HepG2 (cell line): Measurements from ENCODE around the gene CALD1. TPM values are rescaled to one million over a fixed set of nuclear protein-coding genes. Genes with fewer than 3 reads are reported as not detected.

ENCODE experiments used
- AKAP8 ChIP-seq: sonication (generic); formaldehyde crosslinking; IDR thresholded peaks from 2 replicates; pipeline ENCODE4 v1.5.1; 2020; ENCODE audit warnings: mild to moderate bottlenecking, missing genetic modification reagents
- ATF7-NPFF ChIP-seq: sonication (generic); formaldehyde crosslinking; IDR thresholded peaks from 2 replicates; pipeline ENCODE4 v1.8.1; 2023; ENCODE audit warnings: mild to moderate bottlenecking, low read depth, missing genetic modification reagents, moderate library complexity
- HMGA1 ChIP-seq: sonication (generic); formaldehyde crosslinking; conservative IDR thresholded peaks from 2 replicates; pipeline ENCODE4 v1.4.0; 2020; ENCODE audit warnings: missing genetic modification reagents
- IRX3 ChIP-seq: sonication (generic); formaldehyde crosslinking; IDR thresholded peaks from 2 replicates; pipeline ENCODE4 v1.8.1; 2023; ENCODE audit warnings: mild to moderate bottlenecking, low read depth, missing genetic modification reagents, borderline replicate concordance
- JUN ChIP-seq: sonication (generic); formaldehyde crosslinking; IDR thresholded peaks from 2 replicates; pipeline ENCODE4 v1.4.0; 2020; ENCODE audit warnings: mild to moderate bottlenecking, missing genetic modification reagents
- KLF15 ChIP-seq: sonication (generic); formaldehyde crosslinking; IDR thresholded peaks from 2 replicates; pipeline ENCODE4 v1.8.1; 2023; ENCODE audit warnings: borderline replicate concordance, mild to moderate bottlenecking, inconsistent platforms, missing genetic modification reagents, mixed read lengths
- KMT2A ChIP-seq: sonication (generic); formaldehyde crosslinking; IDR thresholded peaks from 2 replicates; pipeline ENCODE4 v1.4.0; 2020; ENCODE audit warnings: missing genetic modification reagents
- MAZ ChIP-seq, 2 experiments: sonication (generic) in 1 of 2; formaldehyde crosslinking in 1 of 2; IDR thresholded peaks; 2 replicates each; pipeline versions ENCODE4 v1.5.0 to v1.6.1; 2012 to 2020; ENCODE audit warnings: low read depth in 2 of 2, mild to moderate bottlenecking in 2 of 2, borderline replicate concordance in 1 of 2, improper control_type of control experiment in 1 of 2, low read length in 1 of 2, missing genetic modification reagents in 1 of 2, moderate library complexity in 1 of 2
- RBAK ChIP-seq: sonication (generic); formaldehyde crosslinking; IDR thresholded peaks from 2 replicates; pipeline ENCODE4 v1.5.1; 2020; ENCODE audit warnings: mild to moderate bottlenecking, missing genetic modification reagents
- SMAD3 ChIP-seq: sonication (generic); formaldehyde crosslinking; IDR thresholded peaks from 2 replicates; pipeline ENCODE4 v1.4.0; 2020; ENCODE audit warnings: missing genetic modification reagents
- ZBTB1 ChIP-seq: sonication (generic); formaldehyde crosslinking; IDR thresholded peaks from 2 replicates; pipeline ENCODE4 v1.4.0; 2020; ENCODE audit warnings: missing genetic modification reagents, borderline replicate concordance
- ZNF207 ChIP-seq: fragments of 450-650 bp; IDR thresholded peaks from 2 replicates; pipeline ENCODE4 v1.6.1; 2016; ENCODE audit warnings: antibody characterized with exemption, borderline replicate concordance
- ZNF264 ChIP-seq: sonication (generic); formaldehyde crosslinking; IDR thresholded peaks from 2 replicates; pipeline ENCODE4 v1.4.0; 2020; ENCODE audit warnings: missing genetic modification reagents
- ZNF652 ChIP-seq: IDR thresholded peaks from 2 replicates; pipeline ENCODE4 v1.6.1; 2016; ENCODE audit warnings: low read depth, borderline replicate concordance
- ZNF879 ChIP-seq: sonication (generic); formaldehyde crosslinking; IDR thresholded peaks from 2 replicates; pipeline ENCODE4 v1.8.1; 2023; ENCODE audit warnings: missing genetic modification reagents
- ZSCAN31 ChIP-seq: sonication (generic); formaldehyde crosslinking; IDR thresholded peaks from 2 replicates; pipeline ENCODE4 v1.5.0; 2020; ENCODE audit warnings: low read depth, mild to moderate bottlenecking, missing genetic modification reagents
- polyA plus RNA-seq, 8 experiments: library from polyadenylated mRNA; depleted of rRNA in 3 of 8; stranded (reverse) in 7 of 8; unstranded in 1 of 8; fragments of >200 nt; fragmentation: Illumina TruSeq in 4 of 8; extraction: Trizol in 4 of 8; gene quantifications; 2 replicates each; pipeline versions ENCODE4 v1.2.1 to v1.2.3, GENCODE V29; 2011 to 2016; ENCODE audit warnings: low read depth in 4 of 8, missing spikeins in 1 of 8, mixed read lengths in 1 of 8; ENCODE audit not compliant: insufficient read depth in 1 of 8
- total RNA-seq, 5 experiments: library from RNA; depleted of rRNA; stranded (reverse); fragments of >200 nt; fragmentation: Illumina TruSeq; extraction: Trizol; gene quantifications; 2 replicates each; pipeline ENCODE4 v1.2.3, GENCODE V29; 2016; ENCODE audit warnings: low read depth in 1 of 5
- TF ChIP-seq, protein P1 (sequence below): sonication (generic); formaldehyde crosslinking; IDR thresholded peaks from 2 replicates; pipeline ENCODE4 v1.8.0; 2022; ENCODE audit warnings: missing genetic modification reagents, mild to moderate bottlenecking, moderate library complexity, borderline replicate concordance
- TF ChIP-seq, protein P2 (sequence below): sonication (generic); formaldehyde crosslinking; IDR thresholded peaks from 2 replicates; pipeline ENCODE4 v1.5.0; 2020; ENCODE audit warnings: mild to moderate bottlenecking, missing genetic modification reagents
- TF ChIP-seq, protein P3 (sequence below): sonication (generic); formaldehyde crosslinking; IDR thresholded peaks from 2 replicates; pipeline ENCODE4 v1.4.0; 2020; ENCODE audit warnings: missing genetic modification reagents
- TF ChIP-seq, protein P4 (sequence below): sonication (generic); formaldehyde crosslinking; IDR thresholded peaks from 2 replicates; pipeline ENCODE4; 2020; ENCODE audit warnings: missing genetic modification reagents, mild to moderate bottlenecking, borderline replicate concordance

The CALD1 gene
- total and polyA plus RNA-seq, 2 of the 13 experiments (the other 11 are each of a cell fraction or from before 2014, with no cell fraction given) = 53.0 to 112 TPM

DNA sequence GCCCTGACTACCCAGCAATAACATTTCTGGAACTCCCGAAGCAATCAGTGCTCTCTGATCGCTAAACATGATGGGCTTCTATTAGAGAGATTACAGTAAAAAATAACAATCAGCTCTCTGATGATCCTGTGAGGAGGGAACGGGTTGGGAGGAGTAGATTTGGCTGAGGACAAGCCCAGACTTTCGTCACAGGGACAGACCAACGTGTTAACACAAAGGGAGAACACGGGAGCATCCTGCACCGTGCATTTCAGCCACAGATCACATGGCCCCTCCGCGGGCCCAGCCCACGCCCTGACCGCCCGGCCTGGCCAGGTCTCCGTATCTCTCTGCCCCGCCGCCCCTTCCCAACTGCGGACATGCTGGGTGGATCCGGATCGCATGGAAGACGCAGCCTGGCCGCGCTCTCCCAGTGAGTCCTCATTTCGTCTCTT is 111.8 kb downstream of the CALD1 start (continued):
- TF ChIP-seq AKAP8 (CRISPR knock-in tag) (peak; percentile 55; the same call in 1 of the 2 replicates), RBAK (CRISPR knock-in tag) (no peak), ZBTB1 (CRISPR knock-in tag) (no peak), ZNF879 (CRISPR knock-in tag) (no peak), KLF15 (CRISPR knock-in tag) (no peak), MAZ (IDR thresholded peaks at IDR 0.05; ENCODE audit: borderline replicate concordance, low read depth, low read length) (no peak), MAZ (CRISPR knock-in tag; IDR thresholded peaks at IDR 0.05; ENCODE audit: low read depth) (peak; percentile 79), ZSCAN31 (CRISPR knock-in tag) (peak; percentile 46; the same call in 1 of the 2 replicates), JUN (CRISPR knock-in tag) (no peak), ZNF207 (no peak), ZNF264 (peak; percentile 84), KMT2A (CRISPR knock-in tag) (no peak; the same call in 1 of the 2 replicates), IRX3 (no peak), ATF7-NPFF (CRISPR knock-in tag) (peak; percentile 68; the same call in 1 of the 2 replicates), SMAD3 (CRISPR knock-in tag) (no peak), ZNF652 (no peak), HMGA1 (CRISPR knock-in tag) (no peak)
- TF ChIP-seq, protein P1, sequence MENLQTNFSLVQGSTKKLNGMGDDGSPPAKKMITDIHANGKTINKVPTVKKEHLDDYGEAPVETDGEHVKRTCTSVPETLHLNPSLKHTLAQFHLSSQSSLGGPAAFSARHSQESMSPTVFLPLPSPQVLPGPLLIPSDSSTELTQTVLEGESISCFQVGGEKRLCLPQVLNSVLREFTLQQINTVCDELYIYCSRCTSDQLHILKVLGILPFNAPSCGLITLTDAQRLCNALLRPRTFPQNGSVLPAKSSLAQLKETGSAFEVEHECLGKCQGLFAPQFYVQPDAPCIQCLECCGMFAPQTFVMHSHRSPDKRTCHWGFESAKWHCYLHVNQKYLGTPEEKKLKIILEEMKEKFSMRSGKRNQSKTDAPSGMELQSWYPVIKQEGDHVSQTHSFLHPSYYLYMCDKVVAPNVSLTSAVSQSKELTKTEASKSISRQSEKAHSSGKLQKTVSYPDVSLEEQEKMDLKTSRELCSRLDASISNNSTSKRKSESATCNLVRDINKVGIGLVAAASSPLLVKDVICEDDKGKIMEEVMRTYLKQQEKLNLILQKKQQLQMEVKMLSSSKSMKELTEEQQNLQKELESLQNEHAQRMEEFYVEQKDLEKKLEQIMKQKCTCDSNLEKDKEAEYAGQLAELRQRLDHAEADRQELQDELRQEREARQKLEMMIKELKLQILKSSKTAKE (CRISPR knock-in tag) = no peak
- TF ChIP-seq, protein P2, sequence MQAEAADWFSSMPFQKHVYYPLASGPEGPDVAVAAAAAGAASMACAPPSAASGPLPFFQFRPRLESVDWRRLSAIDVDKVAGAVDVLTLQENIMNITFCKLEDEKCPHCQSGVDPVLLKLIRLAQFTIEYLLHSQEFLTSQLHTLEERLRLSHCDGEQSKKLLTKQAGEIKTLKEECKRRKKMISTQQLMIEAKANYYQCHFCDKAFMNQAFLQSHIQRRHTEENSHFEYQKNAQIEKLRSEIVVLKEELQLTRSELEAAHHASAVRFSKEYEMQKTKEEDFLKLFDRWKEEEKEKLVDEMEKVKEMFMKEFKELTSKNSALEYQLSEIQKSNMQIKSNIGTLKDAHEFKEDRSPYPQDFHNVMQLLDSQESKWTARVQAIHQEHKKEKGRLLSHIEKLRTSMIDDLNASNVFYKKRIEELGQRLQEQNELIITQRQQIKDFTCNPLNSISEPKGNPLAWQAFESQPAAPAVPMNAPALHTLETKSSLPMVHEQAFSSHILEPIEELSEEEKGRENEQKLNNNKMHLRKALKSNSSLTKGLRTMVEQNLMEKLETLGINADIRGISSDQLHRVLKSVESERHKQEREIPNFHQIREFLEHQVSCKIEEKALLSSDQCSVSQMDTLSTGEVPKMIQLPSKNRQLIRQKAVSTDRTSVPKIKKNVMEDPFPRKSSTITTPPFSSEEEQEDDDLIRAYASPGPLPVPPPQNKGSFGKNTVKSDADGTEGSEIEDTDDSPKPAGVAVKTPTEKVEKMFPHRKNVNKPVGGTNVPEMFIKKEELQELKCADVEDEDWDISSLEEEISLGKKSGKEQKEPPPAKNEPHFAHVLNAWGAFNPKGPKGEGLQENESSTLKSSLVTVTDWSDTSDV (CRISPR knock-in tag) = no peak
- TF ChIP-seq, protein P3, sequence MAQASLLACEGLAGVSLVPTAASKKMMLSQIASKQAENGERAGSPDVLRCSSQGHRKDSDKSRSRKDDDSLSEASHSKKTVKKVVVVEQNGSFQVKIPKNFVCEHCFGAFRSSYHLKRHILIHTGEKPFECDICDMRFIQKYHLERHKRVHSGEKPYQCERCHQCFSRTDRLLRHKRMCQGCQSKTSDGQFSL = no peak
- TF ChIP-seq, protein P4, sequence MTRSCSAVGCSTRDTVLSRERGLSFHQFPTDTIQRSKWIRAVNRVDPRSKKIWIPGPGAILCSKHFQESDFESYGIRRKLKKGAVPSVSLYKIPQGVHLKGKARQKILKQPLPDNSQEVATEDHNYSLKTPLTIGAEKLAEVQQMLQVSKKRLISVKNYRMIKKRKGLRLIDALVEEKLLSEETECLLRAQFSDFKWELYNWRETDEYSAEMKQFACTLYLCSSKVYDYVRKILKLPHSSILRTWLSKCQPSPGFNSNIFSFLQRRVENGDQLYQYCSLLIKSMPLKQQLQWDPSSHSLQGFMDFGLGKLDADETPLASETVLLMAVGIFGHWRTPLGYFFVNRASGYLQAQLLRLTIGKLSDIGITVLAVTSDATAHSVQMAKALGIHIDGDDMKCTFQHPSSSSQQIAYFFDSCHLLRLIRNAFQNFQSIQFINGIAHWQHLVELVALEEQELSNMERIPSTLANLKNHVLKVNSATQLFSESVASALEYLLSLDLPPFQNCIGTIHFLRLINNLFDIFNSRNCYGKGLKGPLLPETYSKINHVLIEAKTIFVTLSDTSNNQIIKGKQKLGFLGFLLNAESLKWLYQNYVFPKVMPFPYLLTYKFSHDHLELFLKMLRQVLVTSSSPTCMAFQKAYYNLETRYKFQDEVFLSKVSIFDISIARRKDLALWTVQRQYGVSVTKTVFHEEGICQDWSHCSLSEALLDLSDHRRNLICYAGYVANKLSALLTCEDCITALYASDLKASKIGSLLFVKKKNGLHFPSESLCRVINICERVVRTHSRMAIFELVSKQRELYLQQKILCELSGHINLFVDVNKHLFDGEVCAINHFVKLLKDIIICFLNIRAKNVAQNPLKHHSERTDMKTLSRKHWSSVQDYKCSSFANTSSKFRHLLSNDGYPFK (CRISPR knock-in tag) = no peak
